ENCODE data around the gene EPHB1.

Gene EPHB1

DNA sequence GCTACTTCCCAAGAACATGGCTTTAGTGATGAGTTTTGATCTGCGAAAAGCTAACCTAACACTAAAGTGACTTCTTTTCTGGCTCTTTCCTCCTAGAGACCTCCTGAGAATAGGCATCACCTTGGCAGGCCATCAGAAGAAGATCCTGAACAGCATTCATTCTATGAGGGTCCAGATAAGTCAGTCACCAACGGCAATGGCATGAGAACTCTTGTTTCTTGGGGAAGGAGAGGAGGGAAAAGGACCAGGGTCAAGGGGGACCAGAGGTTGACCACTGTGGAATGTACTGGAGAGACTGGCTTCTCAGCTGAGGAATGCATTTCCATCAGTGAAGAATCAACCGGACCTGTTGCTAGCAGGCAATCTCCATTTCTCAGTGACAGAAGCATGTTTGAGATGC lies 463.9 kb downstream of the EPHB1 start:
- TF ChIP-seq, protein P1, sequence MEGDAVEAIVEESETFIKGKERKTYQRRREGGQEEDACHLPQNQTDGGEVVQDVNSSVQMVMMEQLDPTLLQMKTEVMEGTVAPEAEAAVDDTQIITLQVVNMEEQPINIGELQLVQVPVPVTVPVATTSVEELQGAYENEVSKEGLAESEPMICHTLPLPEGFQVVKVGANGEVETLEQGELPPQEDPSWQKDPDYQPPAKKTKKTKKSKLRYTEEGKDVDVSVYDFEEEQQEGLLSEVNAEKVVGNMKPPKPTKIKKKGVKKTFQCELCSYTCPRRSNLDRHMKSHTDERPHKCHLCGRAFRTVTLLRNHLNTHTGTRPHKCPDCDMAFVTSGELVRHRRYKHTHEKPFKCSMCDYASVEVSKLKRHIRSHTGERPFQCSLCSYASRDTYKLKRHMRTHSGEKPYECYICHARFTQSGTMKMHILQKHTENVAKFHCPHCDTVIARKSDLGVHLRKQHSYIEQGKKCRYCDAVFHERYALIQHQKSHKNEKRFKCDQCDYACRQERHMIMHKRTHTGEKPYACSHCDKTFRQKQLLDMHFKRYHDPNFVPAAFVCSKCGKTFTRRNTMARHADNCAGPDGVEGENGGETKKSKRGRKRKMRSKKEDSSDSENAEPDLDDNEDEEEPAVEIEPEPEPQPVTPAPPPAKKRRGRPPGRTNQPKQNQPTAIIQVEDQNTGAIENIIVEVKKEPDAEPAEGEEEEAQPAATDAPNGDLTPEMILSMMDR (conservative IDR thresholded peaks at IDR 0.05; ENCODE audit: control insufficient read depth, insufficient read depth, low read depth, low read length): no peak
- H3K4me3 ChIP-seq (ENCODE audit: control insufficient read depth, low read depth, low read length): no peak overlapping the region
- no peak for DNase-seq (ENCODE audit: low read depth)

DNA sequence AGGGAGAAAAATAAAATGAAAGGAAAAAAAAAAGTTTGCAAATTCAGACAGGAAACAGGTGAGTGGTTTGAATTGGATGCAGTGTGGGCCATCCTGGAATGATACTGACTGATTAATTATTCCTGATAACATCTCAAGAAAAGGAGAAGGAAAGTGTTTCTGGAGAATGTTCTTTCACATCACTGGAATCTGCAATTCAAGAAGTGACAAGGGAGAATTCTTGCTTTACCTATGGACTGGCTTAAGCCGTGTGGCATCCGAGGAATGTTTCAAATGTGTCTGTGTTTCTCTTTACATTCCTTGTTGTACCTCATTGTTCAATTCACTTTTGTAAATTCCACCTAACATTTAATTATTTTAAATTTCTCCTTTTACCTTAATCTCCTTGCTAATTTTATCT lies 465.0 kb downstream of the EPHB1 start:
- no peak for DNase-seq (ENCODE audit: low read depth)
- TF ChIP-seq, protein P1 (conservative IDR thresholded peaks at IDR 0.05; ENCODE audit: control insufficient read depth, insufficient read depth, low read depth, low read length): no peak
- H3K4me3 ChIP-seq (ENCODE audit: control insufficient read depth, low read depth, low read length): no peak overlapping the region

DNA sequence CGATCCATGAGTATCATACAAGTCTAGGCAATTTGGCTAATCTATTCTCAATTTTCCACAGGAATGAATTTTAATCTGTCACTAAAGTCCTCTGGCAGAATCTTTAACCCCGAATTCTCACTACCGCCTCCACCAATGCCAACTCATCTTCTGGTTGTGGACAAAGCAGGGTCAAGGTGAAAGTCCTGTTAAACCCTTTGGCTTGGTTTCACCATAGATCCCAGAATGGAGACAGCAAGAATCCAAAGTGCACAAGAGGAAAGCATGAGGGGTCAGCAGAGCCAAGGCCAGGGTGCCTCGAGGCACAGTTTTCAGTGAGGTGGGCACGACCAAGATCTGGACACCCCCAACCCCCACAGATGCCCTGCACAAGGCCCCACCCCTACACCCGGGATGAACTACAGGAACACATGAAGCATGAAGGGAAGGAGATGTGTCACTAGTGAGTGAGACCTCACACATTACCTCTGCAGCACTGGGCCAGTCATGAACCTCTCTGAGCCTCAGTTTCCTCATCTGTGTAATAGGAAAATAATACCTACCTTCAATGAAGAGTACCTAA lies 466.2 kb downstream of the EPHB1 start:
- TF ChIP-seq, protein P1 (conservative IDR thresholded peaks at IDR 0.05; ENCODE audit: control insufficient read depth, insufficient read depth, low read depth, low read length): no peak
- no peak overlapping the region for H3K4me3 ChIP-seq (ENCODE audit: control insufficient read depth, low read depth, low read length)
- no peak for DNase-seq (ENCODE audit: low read depth)

DNA sequence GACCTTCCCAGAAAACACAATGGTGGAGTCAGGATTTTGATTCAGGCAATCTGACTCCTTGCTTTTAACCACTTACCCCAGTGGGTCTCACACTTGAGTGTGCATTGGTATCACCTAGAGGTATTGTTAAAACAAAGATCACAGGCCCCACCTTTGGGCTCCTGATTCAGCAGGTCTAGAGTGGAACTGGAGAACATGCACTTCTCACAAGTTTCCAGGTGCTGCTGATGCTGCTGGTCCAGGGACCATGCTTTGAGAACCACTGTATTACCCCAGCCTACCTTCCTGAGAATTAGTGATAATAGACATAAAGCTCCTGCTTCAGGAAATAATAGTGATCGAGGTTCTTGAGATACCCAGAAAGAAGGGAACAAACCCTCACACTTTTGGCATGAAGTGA lies 466.9 kb downstream of the EPHB1 start:
- H3K4me3 ChIP-seq (ENCODE audit: control insufficient read depth, low read depth, low read length): no peak overlapping the region
- TF ChIP-seq, protein P1 (conservative IDR thresholded peaks at IDR 0.05; ENCODE audit: control insufficient read depth, insufficient read depth, low read depth, low read length): no peak
- DNase-seq (ENCODE audit: low read depth): no peak

DNA sequence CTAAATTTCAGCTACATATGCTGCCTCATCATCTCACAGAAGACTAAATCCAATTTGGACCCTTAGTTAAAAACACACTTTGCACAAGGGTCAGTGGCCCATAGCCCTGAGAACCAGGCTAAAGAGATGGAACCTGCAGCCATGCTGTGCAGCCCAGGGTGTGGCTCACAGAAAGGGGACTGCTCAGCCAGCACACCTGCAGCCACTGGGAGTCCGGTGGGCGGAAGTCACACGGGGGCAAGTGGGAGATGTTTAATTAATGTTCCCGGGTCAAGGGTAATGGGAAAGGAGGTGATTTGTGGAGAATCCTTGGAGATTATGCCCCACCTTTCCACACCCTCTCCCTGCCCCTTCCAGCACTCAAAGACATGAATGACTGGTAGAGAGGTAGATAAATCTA lies 467.4 kb downstream of the EPHB1 start:
- H3K4me3 ChIP-seq (ENCODE audit: control insufficient read depth, low read depth, low read length): no peak overlapping the region
- DNase-seq (ENCODE audit: low read depth): no peak
- TF ChIP-seq, protein P1 (conservative IDR thresholded peaks at IDR 0.05; ENCODE audit: control insufficient read depth, insufficient read depth, low read depth, low read length): no peak

DNA sequence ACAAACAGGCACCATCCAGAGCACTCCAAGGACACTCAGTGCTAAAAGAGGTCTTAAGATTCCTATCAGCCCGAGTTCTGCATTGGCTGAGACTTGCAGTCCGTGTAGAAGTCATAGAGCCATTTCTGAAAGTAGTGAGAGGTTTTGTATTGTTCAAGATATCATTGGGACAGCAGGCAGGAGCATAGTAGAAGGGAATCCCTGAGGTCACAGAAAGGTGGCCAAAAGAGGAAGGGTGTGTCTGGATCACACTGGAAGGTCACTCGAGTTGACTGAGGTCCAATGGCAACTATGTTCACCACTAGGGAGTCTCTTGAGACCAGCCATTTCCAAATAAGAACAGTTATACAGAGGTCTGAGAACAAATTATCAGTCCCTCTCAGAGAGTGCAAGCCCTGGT lies 468.3 kb downstream of the EPHB1 start:
- TF ChIP-seq, protein P1 (conservative IDR thresholded peaks at IDR 0.05; ENCODE audit: control insufficient read depth, insufficient read depth, low read depth, low read length): no peak

DNA sequence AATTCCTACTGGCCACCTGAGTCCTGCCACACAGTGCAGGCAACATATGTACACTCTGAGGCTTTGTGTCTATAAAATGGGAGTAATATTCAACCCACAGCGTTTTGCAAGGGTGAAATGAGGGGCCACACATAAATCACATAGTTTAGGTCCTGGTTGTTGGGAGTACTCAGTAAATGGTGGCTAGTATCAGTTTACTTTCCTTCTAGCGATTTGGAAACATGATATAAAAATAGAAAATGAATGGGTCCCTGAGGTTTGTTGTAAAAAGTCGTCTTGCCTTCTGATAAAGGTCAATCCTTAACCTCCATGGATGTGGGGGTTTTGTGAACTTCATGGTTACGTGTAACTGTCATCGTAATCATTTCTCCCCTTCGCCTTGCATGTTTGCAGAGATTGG lies 472.4 kb downstream of the EPHB1 start:
- no peak for DNase-seq (ENCODE audit: low read depth)
- TF ChIP-seq, protein P1 (conservative IDR thresholded peaks at IDR 0.05; ENCODE audit: control insufficient read depth, insufficient read depth, low read depth, low read length): no peak
- no peak overlapping the region for H3K4me3 ChIP-seq (ENCODE audit: control insufficient read depth, low read depth, low read length)

More for the DNA sequence above, 468.3 kb downstream of the EPHB1 start:
- DNase-seq (ENCODE audit: low read depth): no peak
- no peak overlapping the region for H3K4me3 ChIP-seq (ENCODE audit: control insufficient read depth, low read depth, low read length)

All from fibroblast of mammary gland (primary cell).